Fibroblast of lung (primary cell): ENCODE data around the gene MAPKAP1.

Experiments
- CTCF ChIP-seq, 2 donors: IDR thresholded peaks in 1 of 2; conservative IDR thresholded peaks in 1 of 2; 1 replicate in 1 of 2; 2 replicates in 1 of 2; pipeline ENCODE4 v1.5.1; 2011 to 2012; ENCODE audit warnings: low read length in 2 of 2, control low read depth in 1 of 2, inconsistent platforms in 1 of 2, low read depth in 1 of 2, mild to moderate bottlenecking in 1 of 2
- EZH2 ChIP-seq: IDR thresholded peaks from 2 replicates; pipeline ENCODE4 v1.5.1; 2012; ENCODE audit warnings: low read length, control low read depth, mild to moderate bottlenecking; ENCODE audit errors: missing control alignments

- TF ChIP-seq EZH2 (no peak), CTCF (conservative IDR thresholded peaks at IDR 0.05 in 1 of 2, IDR thresholded peaks at IDR 0.05 in 1 of 2; ENCODE audit: low read depth in 1 of 2, low read length in 2 of 2) (no peak)
Observed at GRCh38 chr9:125529589-125530515, 177.2 kb downstream of the MAPKAP1 start.
